Neutrophil (primary cell): ENCODE data around the gene IDI1.

Source experiments
- H3K27ac ChIP-seq: fragments of 200-600 bp; sonication (generic); 2 replicates; pipeline ENCODE4 v1.5.1; 2016; ENCODE audit warnings: mild to moderate bottlenecking, moderate library complexity
- H3K27me3 ChIP-seq: fragments of 200-600 bp; sonication (generic); 2 replicates; pipeline ENCODE4 v1.6.0; 2016; ENCODE audit warnings: mild to moderate bottlenecking
- H3K36me3 ChIP-seq: fragments of 200-600 bp; sonication (generic); 2 replicates; pipeline ENCODE4 v1.5.1; 2017
- H3K4me1 ChIP-seq, 2 experiments: fragments of 200-600 bp in 1 of 2; sonication (generic) in 1 of 2; 1 replicate in 1 of 2; 2 replicates in 1 of 2; pipeline versions ENCODE4 v1.5.1 to v1.6.1; 2013 to 2016; ENCODE audit warnings: low read depth in 1 of 2, low read length in 1 of 2, mild to moderate bottlenecking in 1 of 2, moderate library complexity in 1 of 2; ENCODE audit not compliant: control insufficient read depth in 1 of 2, insufficient read depth in 1 of 2
- H3K4me3 ChIP-seq, 2 experiments: fragments of 200-600 bp in 1 of 2; sonication (generic) in 1 of 2; 1 replicate in 1 of 2; 2 replicates in 1 of 2; pipeline ENCODE4 v1.5.1; 2013 to 2016; ENCODE audit warnings: low read depth in 1 of 2, low read length in 1 of 2, mild to moderate bottlenecking in 1 of 2, moderate library complexity in 1 of 2
- H3K9me3 ChIP-seq: fragments of 200-600 bp; sonication (generic); 2 replicates; pipeline ENCODE4 v1.5.1; 2016
- CTCF ChIP-seq: fragments of 200-600 bp; sonication (generic); IDR thresholded peaks from 2 replicates; pipeline ENCODE4 v1.5.1; 2016; ENCODE audit warnings: antibody characterized with exemption

The IDI1 gene

GRCh38 chr10:1063232-1063865 lies 14.4 kb upstream of the IDI1 start:
- TF ChIP-seq CTCF: no peak
- H3K9me3 ChIP-seq: no peaks in the 10 kb centered on the region
- peak overlapping the region; percentile 84 for H3K27ac ChIP-seq
- no peaks in the 10 kb centered on the region for H3K27me3 ChIP-seq
- H3K4me3 ChIP-seq: peak overlapping the region in 1 of 2 experiments; percentile 0
- peaks cover 3% of the 10 kb centered on the region for H3K36me3 ChIP-seq
- H3K4me1 ChIP-seq: peaks cover 59 to 64% of the 10 kb centered on the region in 2 experiments

- Histone ChIP-seq H3K36me3 (peaks cover 3% of the 10 kb centered on the region), H3K27me3 (no peaks in the 10 kb centered on the region), H3K4me1 (peaks cover 71 to 74% of the 10 kb centered on the region in 2 experiments), H3K9me3 (no peaks in the 10 kb centered on the region), H3K4me3 (no peak overlapping the region), H3K27ac (peak overlapping the region; percentile 84)
- TF ChIP-seq CTCF: no peak
Observed at GRCh38 chr10:1061930-1062774, 13.2 kb upstream of the IDI1 start.

GRCh38 chr10:1059902-1060301 lies 11.0 kb upstream of the IDI1 start:
- H3K36me3 ChIP-seq: peaks cover 3% of the 10 kb centered on the region
- H3K4me1 ChIP-seq: peaks cover 78 to 84% of the 10 kb centered on the region in 2 experiments
- H3K4me3 ChIP-seq: no peak overlapping the region
- H3K27ac ChIP-seq: no peak overlapping the region
- H3K9me3 ChIP-seq: no peaks in the 10 kb centered on the region
- no peaks in the 10 kb centered on the region for H3K27me3 ChIP-seq
- TF ChIP-seq CTCF: no peak

GRCh38 chr10:1058017-1058416 lies 9.1 kb upstream of the IDI1 start:
- Histone ChIP-seq H3K27me3 (no peaks in the 10 kb centered on the region), H3K4me3 (peak overlapping the region; percentile 97), H3K9me3 (no peaks in the 10 kb centered on the region), H3K4me1 (peaks cover 72 to 75% of the 10 kb centered on the region in 2 experiments), H3K27ac (peak overlapping the region; percentile 97), H3K36me3 (peaks cover 18% of the 10 kb centered on the region)
- no peak for TF ChIP-seq CTCF

GRCh38 chr10:1057106-1057657 lies 8.3 kb upstream of the IDI1 start:
- Histone ChIP-seq H3K4me1 (peaks cover 64 to 67% of the 10 kb centered on the region in 2 experiments), H3K27ac (peak overlapping the region; percentile 97), H3K27me3 (no peaks in the 10 kb centered on the region), H3K9me3 (no peaks in the 10 kb centered on the region), H3K4me3 (peak overlapping the region; percentile 97), H3K36me3 (peaks cover 26% of the 10 kb centered on the region)
- TF ChIP-seq CTCF: peak; percentile 26
